K562 (cell line): ENCODE data around the gene SARS1. TPM values are rescaled to one million over a fixed set of nuclear protein-coding genes. Genes with fewer than 3 reads are reported as not detected.

Experiments
- AFF4 ChIP-seq: sonication (generic); formaldehyde crosslinking; IDR thresholded peaks from 2 replicates; pipeline ENCODE4 v1.8.0; 2023; ENCODE audit warnings: mild to moderate bottlenecking, missing genetic modification reagents
- CBX2 ChIP-seq: fragments of 200-600 bp; sonication (generic); IDR thresholded peaks from one replicate; pipeline ENCODE4 v1.6.1; 2012; ENCODE audit warnings: mild to moderate bottlenecking, low read length, inconsistent platforms; ENCODE audit not compliant: insufficient read depth, poor library complexity, severe bottlenecking
- ESRRA ChIP-seq: fragments of 450-650 bp; IDR thresholded peaks from 2 replicates; pipeline ENCODE4 v1.6.1; 2014; ENCODE audit warnings: low read depth, mild to moderate bottlenecking, moderate library complexity, borderline replicate concordance
- FUS ChIP-seq: fragments of 200-400 bp; formaldehyde crosslinking; optimal IDR thresholded peaks from 2 replicates; pipeline ENCODE3; 2017; ENCODE audit warnings: low read depth, low read length
- KDM1A ChIP-seq, 2 experiments: fragments of 450-650 bp; IDR thresholded peaks; 2 replicates each; pipeline ENCODE4 v1.6.1; 2016; ENCODE audit warnings: mild to moderate bottlenecking in 2 of 2
- KLF1 ChIP-seq: fragments of 450-650 bp; IDR thresholded peaks from 2 replicates; pipeline ENCODE4 v1.6.1; 2016; ENCODE audit warnings: missing genetic modification characterization, missing compliant biosample characterization
- MGA ChIP-seq: fragments of 450-650 bp; IDR thresholded peaks from 2 replicates; pipeline ENCODE4 v1.6.1; 2016; ENCODE audit warnings: mild to moderate bottlenecking, moderate library complexity
- POLR2A ChIP-seq: fragments of 450-650 bp; conservative IDR thresholded peaks from 2 replicates; pipeline ENCODE4 v1.6.1; 2016
- SP2 ChIP-seq: IDR thresholded peaks from 2 replicates; pipeline ENCODE4 v1.6.1; 2011; ENCODE audit warnings: mild to moderate bottlenecking, low read depth, low read length, moderate library complexity; ENCODE audit not compliant: poor library complexity, severe bottlenecking; ENCODE audit errors: extremely low read depth
- TCF7 ChIP-seq: sonication (generic); IDR thresholded peaks from 2 replicates; pipeline ENCODE4 v1.6.1; 2016; ENCODE audit warnings: antibody characterized with exemption, borderline replicate concordance
- ZNF740 ChIP-seq, 3 experiments: fragments of 200-800 bp in 1 of 3; sonication (Bioruptor generic) in 1 of 3; sonication (generic) in 1 of 3; formaldehyde crosslinking in 1 of 3; IDR thresholded peaks; 2 replicates each; pipeline versions ENCODE4 v1.6.1 to v1.8.0; 2016 to 2022; ENCODE audit warnings: mild to moderate bottlenecking in 2 of 3, missing compliant biosample characterization in 2 of 3, missing genetic modification characterization in 2 of 3, missing genetic modification reagents in 1 of 3
- polyA plus RNA-seq, 8 experiments: library from polyadenylated mRNA; depleted of rRNA in 4 of 8; stranded (reverse) in 5 of 8; unstranded in 3 of 8; fragments of >200 nt; fragmentation: Nextera tagmentation in 2 of 8; fragmentation: Illumina TruSeq in 1 of 8; extraction: Ambion mirVana in 2 of 8; extraction: Trizol in 1 of 8; gene quantifications; 2 replicates each; pipeline versions ENCODE4 v1.2.1 to v1.2.3, GENCODE V29; 2011 to 2014; ENCODE audit warnings: inconsistent platforms in 1 of 8, missing spikeins in 1 of 8
- total RNA-seq, 7 experiments: library from RNA; depleted of rRNA in 6 of 7; stranded (reverse); fragments of >200 nt in 6 of 7; fragmentation: Illumina TruSeq in 2 of 7; extraction: Trizol in 2 of 7; gene quantifications; 2 replicates each; pipeline versions ENCODE4 v1.2.1 to v1.2.3, GENCODE V29; 2011 to 2021; ENCODE audit warnings: low replicate concordance in 1 of 7

SARS1 gene
- total and polyA plus RNA-seq, 9 of the 15 experiments (the other 6 are each of a cell fraction or from before 2014, with no cell fraction given) = 221 to 623 (median 254) TPM

- no peak for TF ChIP-seq KLF1 (tag)
- TF ChIP-seq CBX2 = no peak
- TF ChIP-seq SP2 = no peak
- TF ChIP-seq MGA = no peak
- TF ChIP-seq AFF4 (CRISPR knock-in tag) = peak; percentile 36; the same call in 1 of the 2 replicates
- TF ChIP-seq ZNF740 (CRISPR knock-in tag; IDR thresholded peaks at IDR 0.05) = 0 out of 2 replicates have a peak, but pooled peaks have one; percentile 6
- TF ChIP-seq ZNF740 (tag; IDR thresholded peaks at IDR 0.05) = no peak
- TF ChIP-seq TCF7 = no peak
- peak in 1 of 2 experiments; percentile 43; a peak in 1 of 4 replicates for TF ChIP-seq KDM1A (IDR thresholded peaks at IDR 0.05)
- 0 out of 2 replicates have a peak, but pooled peaks have one; percentile 16 for TF ChIP-seq POLR2A
- TF ChIP-seq FUS = no peak
- peak; percentile 21; the same call in 1 of the 2 replicates for TF ChIP-seq ESRRA
Measured at GRCh38 chr1:109254621-109255096, 40.9 kb downstream of the SARS1 start (continued).
